GM18499 (cell line): ENCODE measurements around the gene UCKL1.
"Not testable (repeated sequence)": the region's sequence is repeated elsewhere in the genome, so short reads cannot be mapped to it uniquely, and the experiment has no call there.

ENCODE experiments used
- ATAC-seq: cut with Tn5 transposase; IDR thresholded peaks from one replicate; pipeline ENCODE4 v1.9.1; 2021; ENCODE audit warnings: moderate number of reproducible peaks; ENCODE audit not compliant: insufficient read depth, unreplicated experiment

The UCKL1 gene

GRCh38 chr20:63929071-63929470 lies 27.1 kb downstream of the UCKL1 start:
- no peak for ATAC-seq

GRCh38 chr20:63926298-63926697 lies 29.9 kb downstream of the UCKL1 start:
- ATAC-seq: no peak

DNA sequence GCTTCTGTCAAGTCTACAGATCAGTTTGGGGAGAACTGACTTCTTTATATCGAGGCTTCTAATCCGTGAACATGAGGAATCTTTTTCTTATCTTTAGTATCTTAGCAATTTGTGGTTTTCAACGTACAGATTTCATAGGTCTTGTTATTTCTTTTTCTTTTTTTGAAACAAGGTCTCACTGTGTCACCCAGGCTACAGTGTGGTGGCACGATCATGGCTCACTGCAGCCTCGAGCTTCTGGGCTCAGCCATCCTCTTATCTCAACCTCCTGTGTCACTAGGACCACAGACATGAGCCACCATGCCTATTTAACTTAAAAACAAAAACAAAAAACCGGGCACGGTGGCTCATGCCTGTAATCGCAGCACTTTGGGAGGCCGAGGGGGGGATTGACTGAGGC lies 32.0 kb downstream of the UCKL1 start:
- ATAC-seq: no peak

GRCh38 chr20:63923651-63924050 lies 32.6 kb downstream of the UCKL1 start:
- ATAC-seq: no peak

DNA sequence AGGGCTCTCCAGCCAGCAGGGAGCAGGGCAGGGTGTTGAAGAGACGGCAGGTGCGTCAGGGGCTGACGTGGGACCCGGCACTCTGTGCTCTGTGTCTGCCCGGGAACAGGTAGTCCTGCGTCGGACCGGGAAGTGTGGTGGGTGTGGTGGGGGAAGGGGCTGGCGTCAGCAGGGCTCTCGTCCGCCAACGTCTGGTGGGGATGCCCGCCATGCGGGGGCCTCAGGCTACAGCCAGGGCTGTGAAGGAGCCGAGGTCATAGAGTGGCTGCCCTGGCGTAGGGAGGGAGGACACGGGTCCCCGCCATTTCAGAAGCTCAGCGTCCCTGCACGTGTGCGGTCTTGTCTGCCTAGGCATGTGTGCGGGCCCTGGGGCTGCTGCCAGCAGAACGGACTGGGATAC lies 36.0 kb downstream of the UCKL1 start:
- ATAC-seq: no peak

DNA sequence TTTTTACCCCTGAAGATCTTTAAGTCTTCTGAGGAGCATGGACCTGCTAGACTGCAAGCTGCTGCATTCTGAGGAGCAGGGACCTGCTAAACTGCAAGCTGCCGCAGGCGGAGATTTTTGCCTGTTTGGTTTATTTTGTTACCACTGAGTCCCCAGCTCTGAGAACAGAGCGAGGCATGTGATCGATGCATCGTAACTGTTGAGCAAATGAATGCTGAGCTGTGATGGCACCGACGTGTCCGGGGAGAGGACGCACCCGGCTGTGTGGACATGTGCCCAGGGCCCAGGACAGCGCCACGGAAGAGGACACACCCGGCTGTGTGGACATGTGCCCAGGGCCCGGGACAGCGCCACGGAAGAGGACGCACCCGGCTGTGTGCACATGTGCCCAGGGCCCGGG lies 37.1 kb downstream of the UCKL1 start:
- ATAC-seq: no peak

DNA sequence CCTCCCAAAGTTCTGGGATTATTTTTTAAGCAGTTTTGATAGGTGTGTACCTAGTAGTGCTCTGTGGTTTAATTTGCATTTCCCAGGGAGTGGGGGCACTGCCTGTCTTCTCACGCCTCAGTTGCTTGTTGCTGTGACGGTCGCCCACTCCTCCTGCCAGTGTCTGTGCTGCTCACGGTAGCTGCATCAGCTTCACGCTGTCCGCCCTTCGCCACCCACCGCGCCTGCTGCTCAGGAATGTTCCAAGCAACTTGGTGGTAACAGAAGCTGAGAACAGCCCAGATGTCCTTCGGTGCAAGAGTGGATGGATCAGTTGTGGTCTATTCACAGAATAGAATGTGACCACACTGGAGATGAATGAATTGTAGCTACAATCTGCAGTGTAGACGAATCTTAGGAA lies 38.4 kb downstream of the UCKL1 start:
- no peak for ATAC-seq

GRCh38 chr20:63916371-63916939 lies 39.8 kb downstream of the UCKL1 start:
- ATAC-seq: not testable (repeated sequence)

DNA sequence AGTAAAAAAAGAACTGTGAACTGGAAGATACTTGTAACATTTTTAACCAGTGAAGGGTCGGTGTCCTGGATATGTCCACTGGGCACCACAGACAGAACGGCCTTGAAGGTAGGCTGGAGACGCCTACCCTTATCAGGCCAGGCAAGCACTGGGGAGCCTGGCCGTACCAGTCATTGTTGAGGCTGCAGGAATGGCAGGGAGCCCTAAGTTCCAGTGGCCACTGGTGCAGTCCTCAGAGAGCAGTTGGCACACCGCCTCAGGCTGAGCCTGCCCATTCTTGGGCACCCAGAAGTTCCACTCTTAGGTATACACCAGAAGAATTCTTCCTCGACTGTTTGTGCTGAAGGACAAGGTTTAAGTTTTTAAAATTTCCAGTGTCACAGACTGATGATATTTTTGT lies 40.7 kb downstream of the UCKL1 start:
- no peak for ATAC-seq

- ATAC-seq: no peak
These were observed 42.4 kb downstream of the UCKL1 start for GRCh38 chr20:63913768-63914167.

DNA sequence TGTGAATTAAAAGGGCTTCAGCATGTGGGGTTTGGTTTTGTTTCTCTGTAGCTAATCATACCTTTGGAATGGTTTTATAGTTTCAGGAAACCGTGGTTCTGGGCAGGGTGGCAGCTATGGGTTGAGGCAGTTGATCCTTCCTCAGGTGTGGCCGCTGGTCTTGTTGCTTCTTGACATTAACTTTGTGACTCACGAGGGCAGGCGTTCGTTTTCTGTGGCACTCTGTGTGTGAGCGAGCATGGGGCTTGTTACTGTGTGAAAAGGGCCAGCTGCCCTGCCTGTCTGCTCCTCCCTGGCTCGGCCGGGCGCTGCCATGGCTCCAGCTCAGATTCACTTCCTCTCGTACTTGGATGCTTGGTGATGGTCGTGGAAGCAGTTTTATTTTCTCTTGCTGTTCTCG lies 45.0 kb downstream of the UCKL1 start:
- no peak for ATAC-seq

- ATAC-seq: no peak
These were observed 48.1 kb downstream of the UCKL1 start for GRCh38 chr20:63908008-63908682.

- no peak for ATAC-seq
These were observed 52.2 kb downstream of the UCKL1 start for GRCh38 chr20:63903796-63904561.

GRCh38 chr20:63900413-63900812 lies 55.8 kb downstream of the UCKL1 start:
- no peak for ATAC-seq

GRCh38 chr20:63898882-63899558 lies 57.2 kb downstream of the UCKL1 start:
- no peak for ATAC-seq

- no peak for ATAC-seq
These were observed 58.1 kb downstream of the UCKL1 start for GRCh38 chr20:63897978-63898561.

DNA sequence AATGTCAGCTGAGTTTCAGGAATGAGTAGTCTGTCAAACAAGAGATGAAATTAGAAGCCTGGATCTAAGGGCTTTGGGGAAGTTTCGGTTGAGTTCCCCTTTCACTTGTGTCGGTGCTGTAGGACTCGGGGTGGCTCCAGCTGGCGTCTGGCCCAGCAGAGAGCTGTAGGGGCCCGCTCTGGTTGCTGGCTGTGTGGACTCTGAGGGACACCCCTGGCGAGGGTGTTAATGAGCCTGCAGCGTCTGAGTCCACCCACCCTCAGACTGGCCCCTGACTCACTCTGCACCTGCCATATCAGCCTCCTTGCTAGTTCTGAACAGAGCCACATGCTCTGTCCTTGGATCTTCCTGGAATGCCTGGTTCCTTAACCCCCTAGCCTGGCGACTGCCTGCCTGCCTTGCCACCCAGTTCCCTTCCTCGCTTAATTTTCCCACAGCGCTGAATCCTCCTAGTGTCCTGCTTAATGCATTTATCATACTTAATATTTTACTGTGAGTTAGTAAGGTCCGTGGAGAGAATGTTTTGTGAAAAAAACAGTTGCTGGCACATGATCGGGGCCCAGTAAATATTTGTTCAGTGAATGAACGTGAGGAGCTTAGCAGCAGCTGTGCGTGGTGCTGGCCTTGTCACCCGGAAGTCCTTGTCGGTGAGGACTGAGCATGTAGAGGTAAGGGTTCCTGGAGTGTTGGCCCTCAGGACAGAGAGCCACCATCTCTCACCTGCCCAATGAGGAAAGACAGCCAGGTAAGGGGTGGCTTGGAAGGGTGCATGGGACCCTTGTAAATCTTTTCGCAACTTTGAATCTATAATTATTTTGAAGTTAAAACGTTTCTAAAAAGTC lies 59.7 kb downstream of the UCKL1 start:
- ATAC-seq: no peak

- ATAC-seq: no peak
These were observed 60.3 kb downstream of the UCKL1 start for GRCh38 chr20:63895952-63896263.

DNA sequence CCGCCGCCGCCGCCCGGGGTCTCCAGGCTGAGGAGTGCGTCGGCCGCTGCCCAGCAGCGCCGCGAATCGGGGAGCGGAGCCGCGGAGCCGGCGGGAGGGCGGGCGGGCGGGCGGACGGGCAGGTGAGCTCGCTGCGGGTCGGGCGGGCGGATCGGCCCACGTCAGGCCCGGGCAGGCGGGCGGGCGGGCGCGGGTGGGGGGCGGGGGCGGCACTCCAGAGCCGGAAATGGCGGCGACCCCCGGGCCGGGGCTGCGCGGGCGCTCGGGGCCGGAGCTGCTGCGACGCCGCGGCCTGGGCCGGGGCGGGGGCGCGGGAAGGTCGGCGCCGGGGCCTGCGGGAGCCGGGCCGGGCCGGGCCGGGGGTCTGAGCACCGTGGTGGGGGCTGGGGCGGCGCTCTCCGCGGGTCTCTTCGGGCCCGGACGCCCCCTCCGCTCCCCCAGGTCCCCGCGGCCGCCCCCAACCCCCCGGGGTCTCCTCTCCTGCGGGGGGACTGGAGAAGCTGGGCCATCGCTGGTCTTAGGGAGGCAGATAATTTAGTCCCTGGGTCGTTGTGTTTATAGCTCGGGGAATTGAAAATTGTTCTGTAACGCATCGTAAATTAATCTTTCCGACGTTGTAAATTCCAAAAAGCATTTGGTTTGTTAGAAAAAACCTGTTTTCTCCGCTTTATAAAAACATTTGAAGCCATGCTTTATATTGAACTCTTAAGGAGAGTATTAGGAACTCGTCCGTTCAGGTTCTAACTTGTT lies 60.8 kb downstream of the UCKL1 start:
- no peak for ATAC-seq
